ENCODE measurements around the gene KCNJ6.

DNA sequence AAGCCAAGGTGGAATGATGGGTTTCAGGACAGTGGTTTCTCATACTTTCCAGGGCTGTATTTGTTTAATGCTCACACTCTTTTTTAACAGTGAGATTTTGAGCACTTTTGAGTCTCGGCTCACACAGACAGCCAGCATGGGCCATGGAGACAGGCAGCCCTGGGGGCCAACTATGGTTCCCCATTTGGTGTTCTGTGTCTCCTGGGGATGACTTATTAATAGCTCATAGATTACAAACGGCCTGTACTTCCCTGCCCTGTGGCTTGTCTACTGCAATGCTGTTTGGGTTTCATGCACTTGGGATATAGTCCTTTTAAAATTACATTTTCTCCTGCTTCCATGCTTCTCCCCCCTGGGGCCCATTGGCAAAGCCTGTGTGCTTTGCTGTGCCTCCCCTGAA, 178.3 kb downstream of the KCNJ6 start:
- TF ChIP-seq, protein P1, sequence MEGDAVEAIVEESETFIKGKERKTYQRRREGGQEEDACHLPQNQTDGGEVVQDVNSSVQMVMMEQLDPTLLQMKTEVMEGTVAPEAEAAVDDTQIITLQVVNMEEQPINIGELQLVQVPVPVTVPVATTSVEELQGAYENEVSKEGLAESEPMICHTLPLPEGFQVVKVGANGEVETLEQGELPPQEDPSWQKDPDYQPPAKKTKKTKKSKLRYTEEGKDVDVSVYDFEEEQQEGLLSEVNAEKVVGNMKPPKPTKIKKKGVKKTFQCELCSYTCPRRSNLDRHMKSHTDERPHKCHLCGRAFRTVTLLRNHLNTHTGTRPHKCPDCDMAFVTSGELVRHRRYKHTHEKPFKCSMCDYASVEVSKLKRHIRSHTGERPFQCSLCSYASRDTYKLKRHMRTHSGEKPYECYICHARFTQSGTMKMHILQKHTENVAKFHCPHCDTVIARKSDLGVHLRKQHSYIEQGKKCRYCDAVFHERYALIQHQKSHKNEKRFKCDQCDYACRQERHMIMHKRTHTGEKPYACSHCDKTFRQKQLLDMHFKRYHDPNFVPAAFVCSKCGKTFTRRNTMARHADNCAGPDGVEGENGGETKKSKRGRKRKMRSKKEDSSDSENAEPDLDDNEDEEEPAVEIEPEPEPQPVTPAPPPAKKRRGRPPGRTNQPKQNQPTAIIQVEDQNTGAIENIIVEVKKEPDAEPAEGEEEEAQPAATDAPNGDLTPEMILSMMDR (IDR thresholded peaks at IDR 0.05; ENCODE audit: low read depth, low read length), result no peak
- TF ChIP-seq EZH2phosphoT487 (IDR thresholded peaks at IDR 0.05; ENCODE audit: low read depth), result no peak
